Thyroid gland (tissue), 4 donors: ENCODE data around the gene PTTG1. TPM values are rescaled to one million over a fixed set of nuclear protein-coding genes. Genes with fewer than 3 reads are reported as not detected.

Experiments
- microRNA-seq: library from miRNA; unstranded; fragments of <30 nt; microRNA quantifications from one replicate; pipeline ENCODE4, GENCODE V29; 2016
- small RNA-seq: library from RNA; depleted of rRNA; stranded (forward); fragments of <200 nt; gene quantifications from one replicate; pipeline ENCODE3, GENCODE V24; 2016
- total RNA-seq, 4 donors: library from RNA; depleted of rRNA; stranded (reverse); fragments of >200 nt; gene quantifications; one replicate each; pipeline ENCODE4 v1.2.3, GENCODE V29; 2016

PTTG1 gene
- total RNA-seq, 4 donors from 2014 or later = 42.6 to 165 (median 79.4) TPM

Small RNA genes lying within 50 kb of the gene (microRNA-seq; reads per million reads assigned to microRNA genes)
- gene MIR3142 = not detected

Small RNA genes lying within 50 kb of the gene (small RNA-seq; reads per million reads assigned to genes)
- not detected for gene MIR3142

Other genes starting within 250 kb of the PTTG1 start
- not detected for gene FABP6, start 192.3 kb upstream of the PTTG1 start, total RNA-seq
- gene CCNJL, start 109.3 kb upstream of the PTTG1 start, total RNA-seq = 10 to 100 TPM in 2 of 4 donors, 1 to 10 TPM in 2; 6.3 to 11.8 (median 10.0) TPM
- 1 to 10 TPM in 2 of 4 donors, not detected in 2; 1.1 TPM for gene C1QTNF2, start 51.2 kb upstream of the PTTG1 start, total RNA-seq
- 1 to 10 TPM; 5.8 to 9.0 (median 7.2) TPM for gene FAM200C, start 21.8 kb upstream of the PTTG1 start, total RNA-seq
- gene SLU7, start 2.8 kb upstream of the PTTG1 start, total RNA-seq = 100 to 1,000 TPM in 2 of 4 donors, 10 to 100 TPM in 2; 70.1 to 122 (median 96.3) TPM